Loucy (cell line): Measurements from ENCODE around the gene POLR3E.

Experiments used
- H2AFZ ChIP-seq: fragments of 200-600 bp; sonication (generic); 2 replicates; pipeline ENCODE4 v1.6.0; 2016; ENCODE audit warnings: antibody characterized with exemption, mild to moderate bottlenecking, low read length, moderate library complexity
- H3F3A ChIP-seq: fragments of 200-600 bp; 2 replicates; pipeline ENCODE4 v1.6.0; 2016; ENCODE audit warnings: antibody characterized with exemption, low read depth, mild to moderate bottlenecking
- H3K27me3 ChIP-seq: fragments of 200-600 bp; sonication (generic); 2 replicates; pipeline ENCODE4 v1.6.1; 2014; ENCODE audit warnings: low read length, mild to moderate bottlenecking; ENCODE audit not compliant: insufficient read depth, poor library complexity, severe bottlenecking
- H3K36me3 ChIP-seq: fragments of 200-600 bp; sonication (generic); 2 replicates; pipeline ENCODE4 v1.6.1; 2016; ENCODE audit warnings: low read length; ENCODE audit not compliant: insufficient read depth
- H3K4me1 ChIP-seq: fragments of 200-600 bp; sonication (generic); 2 replicates; pipeline ENCODE4 v1.5.1; 2014; ENCODE audit warnings: low read length, mild to moderate bottlenecking; ENCODE audit not compliant: insufficient read depth, poor library complexity, severe bottlenecking
- H3K4me2 ChIP-seq: fragments of 200-600 bp; sonication (generic); 2 replicates; pipeline ENCODE4 v1.6.0; 2014; ENCODE audit warnings: antibody characterized with exemption, low read length, low read depth, mild to moderate bottlenecking; ENCODE audit not compliant: poor library complexity, severe bottlenecking
- H3K4me3 ChIP-seq: fragments of 200-600 bp; sonication (generic); 2 replicates; pipeline ENCODE4 v1.5.1; 2014; ENCODE audit warnings: low read length, mild to moderate bottlenecking, mixed read lengths; ENCODE audit not compliant: poor library complexity, severe bottlenecking
- H3K79me2 ChIP-seq: fragments of 200-600 bp; sonication (generic); 2 replicates; pipeline ENCODE4 v1.6.1; 2014; ENCODE audit warnings: low read length; ENCODE audit not compliant: insufficient read depth
- H3K9ac ChIP-seq: fragments of 200-600 bp; sonication (generic); 2 replicates; pipeline ENCODE4 v1.6.0; 2014; ENCODE audit warnings: mild to moderate bottlenecking, low read depth, low read length, moderate library complexity; ENCODE audit not compliant: poor library complexity, severe bottlenecking
- H3K9me2 ChIP-seq: fragments of 200-600 bp; sonication (generic); replicated peaks from 2 replicates; pipeline ENCODE4 v1.6.1; 2016; ENCODE audit warnings: low read depth, low read length, mixed read lengths
- H3K9me3 ChIP-seq: fragments of 200-600 bp; sonication (generic); 2 replicates; pipeline ENCODE4 v1.6.1; 2014; ENCODE audit warnings: mild to moderate bottlenecking, antibody characterized with exemption, low read length, low read depth; ENCODE audit not compliant: insufficient read depth
- H4K20me1 ChIP-seq: fragments of 200-600 bp; sonication (generic); 2 replicates; pipeline ENCODE4 v1.6.0; 2014; ENCODE audit warnings: antibody characterized with exemption, low read length, mild to moderate bottlenecking; ENCODE audit not compliant: insufficient read depth, poor library complexity, severe bottlenecking
- EZH2phosphoT487 ChIP-seq: fragments of 200-600 bp; IDR thresholded peaks from 2 replicates; pipeline ENCODE4 v1.6.1; 2018; ENCODE audit warnings: antibody characterized with exemption, mild to moderate bottlenecking, moderate library complexity, borderline replicate concordance
- TF ChIP-seq, protein P1 (sequence below): fragments of 200-600 bp; sonication (generic); conservative IDR thresholded peaks from 2 replicates; pipeline ENCODE4 v1.5.1; 2014; ENCODE audit warnings: mild to moderate bottlenecking, antibody characterized with exemption, low read length

POLR3E gene

DNA sequence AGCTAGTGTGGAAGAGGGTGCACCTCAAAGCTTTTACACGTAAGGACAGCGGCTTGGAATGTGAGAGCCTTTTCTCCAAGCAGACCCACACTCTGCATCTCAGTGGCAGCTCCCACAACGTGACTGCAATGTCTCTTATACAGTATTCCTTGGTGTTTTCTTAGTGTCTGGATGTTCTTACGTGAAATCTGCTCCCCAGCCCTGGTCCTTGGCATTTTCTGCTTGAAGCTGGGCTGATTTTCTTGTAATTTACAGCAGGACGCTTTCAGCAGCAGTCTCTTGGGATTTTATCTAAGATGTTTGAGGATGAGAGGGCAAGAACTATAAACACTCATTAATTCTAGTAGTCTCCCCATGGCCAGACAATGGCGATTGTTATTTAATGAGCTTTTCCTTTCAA, 12.1 kb upstream of the POLR3E start:
- no peak overlapping the region for H3K4me2 ChIP-seq
- no peaks in the 10 kb centered on the region for H3K9me2 ChIP-seq
- H4K20me1 ChIP-seq = no peaks in the 10 kb centered on the region
- H3K4me1 ChIP-seq = no peaks in the 10 kb centered on the region
- H3K36me3 ChIP-seq = peaks cover 29% of the 10 kb centered on the region; the same call in 1 of the 2 replicates
- H3K27me3 ChIP-seq = no peaks in the 10 kb centered on the region
- H3F3A ChIP-seq = no peaks in the 10 kb centered on the region
- TF ChIP-seq EZH2phosphoT487 = no peak
- TF ChIP-seq, protein P1, sequence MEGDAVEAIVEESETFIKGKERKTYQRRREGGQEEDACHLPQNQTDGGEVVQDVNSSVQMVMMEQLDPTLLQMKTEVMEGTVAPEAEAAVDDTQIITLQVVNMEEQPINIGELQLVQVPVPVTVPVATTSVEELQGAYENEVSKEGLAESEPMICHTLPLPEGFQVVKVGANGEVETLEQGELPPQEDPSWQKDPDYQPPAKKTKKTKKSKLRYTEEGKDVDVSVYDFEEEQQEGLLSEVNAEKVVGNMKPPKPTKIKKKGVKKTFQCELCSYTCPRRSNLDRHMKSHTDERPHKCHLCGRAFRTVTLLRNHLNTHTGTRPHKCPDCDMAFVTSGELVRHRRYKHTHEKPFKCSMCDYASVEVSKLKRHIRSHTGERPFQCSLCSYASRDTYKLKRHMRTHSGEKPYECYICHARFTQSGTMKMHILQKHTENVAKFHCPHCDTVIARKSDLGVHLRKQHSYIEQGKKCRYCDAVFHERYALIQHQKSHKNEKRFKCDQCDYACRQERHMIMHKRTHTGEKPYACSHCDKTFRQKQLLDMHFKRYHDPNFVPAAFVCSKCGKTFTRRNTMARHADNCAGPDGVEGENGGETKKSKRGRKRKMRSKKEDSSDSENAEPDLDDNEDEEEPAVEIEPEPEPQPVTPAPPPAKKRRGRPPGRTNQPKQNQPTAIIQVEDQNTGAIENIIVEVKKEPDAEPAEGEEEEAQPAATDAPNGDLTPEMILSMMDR = no peak
- H3K4me3 ChIP-seq = no peak overlapping the region
- no peak overlapping the region for H3K9ac ChIP-seq
- no peaks in the 10 kb centered on the region for H3K79me2 ChIP-seq
- H2AFZ ChIP-seq = no peak overlapping the region
- no peaks in the 10 kb centered on the region for H3K9me3 ChIP-seq

DNA sequence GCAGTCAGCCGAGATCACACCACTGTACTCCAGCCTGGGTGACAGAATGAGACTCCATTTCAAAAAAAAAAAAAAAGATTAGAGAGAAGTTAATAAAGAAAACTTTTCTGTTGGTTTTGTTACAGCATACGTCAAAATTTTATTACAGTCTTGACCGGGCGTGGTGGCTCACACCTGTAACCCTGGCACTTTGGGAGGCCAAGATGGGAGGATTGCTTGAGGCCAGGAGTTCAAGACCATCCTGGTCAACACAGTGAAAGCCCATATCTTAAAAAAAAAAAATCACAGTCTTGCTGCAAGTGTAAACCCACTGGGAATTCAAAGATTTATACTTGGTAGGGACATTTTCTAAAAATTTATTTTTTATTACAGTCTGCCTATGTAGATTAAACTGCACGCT, 6.2 kb upstream of the POLR3E start:
- H3K9me2 ChIP-seq = no peaks in the 10 kb centered on the region
- no peak overlapping the region for H3K4me2 ChIP-seq
- peaks cover 3% of the 10 kb centered on the region for H3K4me1 ChIP-seq
- H3K9ac ChIP-seq = no peak overlapping the region
- no peaks in the 10 kb centered on the region for H3K9me3 ChIP-seq
- H3F3A ChIP-seq = no peaks in the 10 kb centered on the region
- H3K79me2 ChIP-seq = no peaks in the 10 kb centered on the region
- no peaks in the 10 kb centered on the region for H4K20me1 ChIP-seq
- TF ChIP-seq, protein P1 = no peak
- TF ChIP-seq EZH2phosphoT487 = no peak
- no peak overlapping the region for H3K4me3 ChIP-seq
- no peaks in the 10 kb centered on the region for H3K27me3 ChIP-seq
- H2AFZ ChIP-seq = no peak overlapping the region
- no peaks in the 10 kb centered on the region for H3K36me3 ChIP-seq

DNA sequence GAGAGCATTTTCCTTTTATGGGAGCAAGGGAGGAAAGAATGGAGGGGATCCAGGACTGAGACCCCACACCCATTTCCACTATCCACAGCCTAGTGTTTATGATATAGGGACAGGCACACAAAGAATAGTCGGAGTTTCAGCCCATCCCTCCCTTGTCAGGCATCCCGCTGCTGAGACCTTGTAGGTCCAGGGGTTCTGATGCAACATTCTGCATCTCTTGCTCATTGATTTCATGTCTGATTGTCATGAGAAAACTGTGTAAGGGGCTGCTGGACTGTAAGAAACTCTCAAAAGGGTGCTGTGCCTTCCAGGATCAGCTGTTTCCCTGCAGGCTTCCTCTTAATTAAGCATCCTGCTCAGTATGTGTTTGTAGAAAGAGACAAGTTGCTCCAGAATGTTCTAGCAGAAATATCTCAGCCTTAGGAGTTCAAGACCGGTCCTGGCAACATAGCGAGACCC, 5.3 kb upstream of the POLR3E start:
- H3K9me2 ChIP-seq = no peaks in the 10 kb centered on the region
- no peaks in the 10 kb centered on the region for H3K36me3 ChIP-seq
- H4K20me1 ChIP-seq = no peaks in the 10 kb centered on the region
- no peak for TF ChIP-seq EZH2phosphoT487
- TF ChIP-seq, protein P1 = no peak
- peaks cover 11% of the 10 kb centered on the region for H3K4me1 ChIP-seq
- no peaks in the 10 kb centered on the region for H3K27me3 ChIP-seq
- no peaks in the 10 kb centered on the region for H3K79me2 ChIP-seq
- no peak overlapping the region for H3K4me3 ChIP-seq
- H3K4me2 ChIP-seq = no peak overlapping the region
- H3K9me3 ChIP-seq = no peaks in the 10 kb centered on the region
- H2AFZ ChIP-seq = no peak overlapping the region
- H3K9ac ChIP-seq = no peak overlapping the region
- H3F3A ChIP-seq = no peaks in the 10 kb centered on the region
